GM15510 (cell line): ENCODE results near the gene RALGPS1.

ENCODE experiments used
- POLR2A ChIP-seq: IDR thresholded peaks from 3 replicates; pipeline ENCODE4 v1.6.1; 2011; ENCODE audit warnings: borderline replicate concordance; ENCODE audit not compliant: insufficient read length; ENCODE audit errors: extremely low read depth

RALGPS1 gene

GRCh38 chr9:126886034-126886822 is 28.4 kb upstream of the RALGPS1 start:
- no peak for TF ChIP-seq POLR2A

GRCh38 chr9:126886897-126887296 is 27.7 kb upstream of the RALGPS1 start:
- no peak for TF ChIP-seq POLR2A

- no peak for TF ChIP-seq POLR2A
Measured at GRCh38 chr9:126891676-126892075, 22.9 kb upstream of the RALGPS1 start.

- TF ChIP-seq POLR2A: no peak
Measured at GRCh38 chr9:126893079-126893478, 21.5 kb upstream of the RALGPS1 start.

GRCh38 chr9:126894052-126894603 is 20.5 kb upstream of the RALGPS1 start:
- no peak for TF ChIP-seq POLR2A

- TF ChIP-seq POLR2A: no peak
Measured at GRCh38 chr9:126902210-126902609, 12.4 kb upstream of the RALGPS1 start.

GRCh38 chr9:126904586-126904985 is 10.0 kb upstream of the RALGPS1 start:
- TF ChIP-seq POLR2A: no peak

- TF ChIP-seq POLR2A: no peak
Measured at GRCh38 chr9:126906091-126906490, 8.5 kb upstream of the RALGPS1 start.

- no peak for TF ChIP-seq POLR2A
Measured at GRCh38 chr9:126907058-126907457, 7.5 kb upstream of the RALGPS1 start.

GRCh38 chr9:126915281-126915816 is 767 bp downstream of the RALGPS1 start:
- TF ChIP-seq POLR2A: no peak

- no peak for TF ChIP-seq POLR2A
Measured at GRCh38 chr9:126915846-126916543, 1.4 kb downstream of the RALGPS1 start.

- no peak for TF ChIP-seq POLR2A
Measured at GRCh38 chr9:126916909-126917308, 2.3 kb downstream of the RALGPS1 start.

- TF ChIP-seq POLR2A: no peak
Measured at GRCh38 chr9:126919193-126919592, 4.6 kb downstream of the RALGPS1 start.

GRCh38 chr9:126925876-126926275 is 11.3 kb downstream of the RALGPS1 start:
- TF ChIP-seq POLR2A: no peak

GRCh38 chr9:126926364-126926763 is 11.8 kb downstream of the RALGPS1 start:
- no peak for TF ChIP-seq POLR2A
